Measurements from ENCODE around the gene HES4.

HES4 gene

DNA sequence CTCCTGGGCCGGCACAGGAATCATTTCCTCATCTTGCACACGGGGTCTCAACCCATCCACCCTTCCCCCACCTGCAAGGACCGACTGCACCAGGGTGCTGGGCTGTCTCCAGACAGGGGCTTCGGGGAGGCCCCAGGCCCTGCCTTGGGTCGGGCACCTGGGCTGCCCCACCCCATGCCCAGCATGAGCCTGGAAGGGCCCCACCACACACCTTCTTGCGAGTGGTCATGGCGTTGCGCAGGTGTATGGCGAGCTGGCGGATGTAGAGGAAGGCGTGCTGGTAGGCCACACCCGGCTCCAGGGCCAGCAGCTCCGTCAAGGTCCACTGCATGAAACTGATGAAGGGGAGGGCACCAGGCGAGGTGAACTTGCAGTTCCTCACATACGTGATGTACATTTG, 47.7 kb downstream of the HES4 start:
- H3K4me1 ChIP-seq (ENCODE audit: insufficient read depth, low read length, severe bottlenecking): peaks cover under 1% of the 10 kb centered on the region
- H3K4me3 ChIP-seq (ENCODE audit: low read depth, low read length, poor library complexity, severe bottlenecking): no peak overlapping the region
- no peak overlapping the region for H3K9ac ChIP-seq (ENCODE audit: low read length)
- H3K27me3 ChIP-seq (ENCODE audit: insufficient read depth, low read length): no peaks in the 10 kb centered on the region
- no peaks in the 10 kb centered on the region for H3K79me2 ChIP-seq (ENCODE audit: insufficient read depth, low read length)
- H3F3A ChIP-seq (ENCODE audit: insufficient read depth, low read length): no peaks in the 10 kb centered on the region
- no peak overlapping the region for H3K27ac ChIP-seq (ENCODE audit: low read depth, low read length, poor library complexity, severe bottlenecking)
- peaks cover 98% of the 10 kb centered on the region for H3K36me3 ChIP-seq (ENCODE audit: insufficient read depth, low read length)
- no peaks in the 10 kb centered on the region for H4K20me1 ChIP-seq (ENCODE audit: insufficient read depth, low read length)
- H2AFZ ChIP-seq (ENCODE audit: low read length): no peak overlapping the region
- no peaks in the 10 kb centered on the region for H3K9me3 ChIP-seq (ENCODE audit: low read length)
- H3K4me2 ChIP-seq (ENCODE audit: low read length): no peak overlapping the region
- TF ChIP-seq, protein P1, sequence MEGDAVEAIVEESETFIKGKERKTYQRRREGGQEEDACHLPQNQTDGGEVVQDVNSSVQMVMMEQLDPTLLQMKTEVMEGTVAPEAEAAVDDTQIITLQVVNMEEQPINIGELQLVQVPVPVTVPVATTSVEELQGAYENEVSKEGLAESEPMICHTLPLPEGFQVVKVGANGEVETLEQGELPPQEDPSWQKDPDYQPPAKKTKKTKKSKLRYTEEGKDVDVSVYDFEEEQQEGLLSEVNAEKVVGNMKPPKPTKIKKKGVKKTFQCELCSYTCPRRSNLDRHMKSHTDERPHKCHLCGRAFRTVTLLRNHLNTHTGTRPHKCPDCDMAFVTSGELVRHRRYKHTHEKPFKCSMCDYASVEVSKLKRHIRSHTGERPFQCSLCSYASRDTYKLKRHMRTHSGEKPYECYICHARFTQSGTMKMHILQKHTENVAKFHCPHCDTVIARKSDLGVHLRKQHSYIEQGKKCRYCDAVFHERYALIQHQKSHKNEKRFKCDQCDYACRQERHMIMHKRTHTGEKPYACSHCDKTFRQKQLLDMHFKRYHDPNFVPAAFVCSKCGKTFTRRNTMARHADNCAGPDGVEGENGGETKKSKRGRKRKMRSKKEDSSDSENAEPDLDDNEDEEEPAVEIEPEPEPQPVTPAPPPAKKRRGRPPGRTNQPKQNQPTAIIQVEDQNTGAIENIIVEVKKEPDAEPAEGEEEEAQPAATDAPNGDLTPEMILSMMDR (IDR thresholded peaks at IDR 0.05; ENCODE audit: low read length): no peak
- no peaks in the 10 kb centered on the region for H3K9me2 ChIP-seq (ENCODE audit: low read depth, low read length)

DNA sequence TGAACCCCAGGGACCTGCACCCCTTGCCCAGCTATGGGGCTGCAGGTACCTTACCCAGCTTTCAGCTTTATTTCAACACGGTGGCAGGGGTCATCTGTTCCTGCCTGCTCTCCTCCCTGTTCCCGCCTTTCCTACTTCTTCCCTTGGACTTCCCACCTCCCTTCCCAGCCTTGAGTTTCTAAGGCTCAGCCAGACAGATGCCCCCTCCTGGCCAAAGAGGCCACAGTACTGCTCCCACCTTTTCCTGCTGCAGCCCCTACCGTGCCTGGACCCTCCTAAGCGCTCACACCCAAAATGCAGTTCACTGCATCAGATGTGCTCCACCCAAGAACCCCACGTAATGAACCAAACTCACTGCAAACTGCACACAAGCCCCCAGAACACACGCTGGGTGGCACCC, 48.5 kb downstream of the HES4 start:
- H3K36me3 ChIP-seq (ENCODE audit: insufficient read depth, low read length): peaks cover 99% of the 10 kb centered on the region
- H3K27me3 ChIP-seq (ENCODE audit: insufficient read depth, low read length): no peaks in the 10 kb centered on the region
- TF ChIP-seq, protein P1 (IDR thresholded peaks at IDR 0.05; ENCODE audit: low read length): peak; percentile 28; the same call in 1 of the 2 replicates
- TF ChIP-seq EZH2 (IDR thresholded peaks at IDR 0.05; ENCODE audit: borderline replicate concordance, low read length): no peak
- no peaks in the 10 kb centered on the region for H3K9me3 ChIP-seq (ENCODE audit: low read length)
- H3K9ac ChIP-seq (ENCODE audit: low read length): no peak overlapping the region
- no peaks in the 10 kb centered on the region for H3K4me1 ChIP-seq (ENCODE audit: insufficient read depth, low read length, severe bottlenecking)
- no peak overlapping the region for H3K4me3 ChIP-seq (ENCODE audit: low read depth, low read length, poor library complexity, severe bottlenecking)
- H3K27ac ChIP-seq (ENCODE audit: low read depth, low read length, poor library complexity, severe bottlenecking): no peak overlapping the region
- no peak overlapping the region for H3K4me2 ChIP-seq (ENCODE audit: low read length)
- H4K20me1 ChIP-seq (ENCODE audit: insufficient read depth, low read length): no peaks in the 10 kb centered on the region
- no peaks in the 10 kb centered on the region for H3F3A ChIP-seq (ENCODE audit: insufficient read depth, low read length)
- H3K79me2 ChIP-seq (ENCODE audit: insufficient read depth, low read length): no peaks in the 10 kb centered on the region
- H3K9me2 ChIP-seq (ENCODE audit: low read depth, low read length): no peaks in the 10 kb centered on the region
- no peak overlapping the region for H2AFZ ChIP-seq (ENCODE audit: low read length)

DNA sequence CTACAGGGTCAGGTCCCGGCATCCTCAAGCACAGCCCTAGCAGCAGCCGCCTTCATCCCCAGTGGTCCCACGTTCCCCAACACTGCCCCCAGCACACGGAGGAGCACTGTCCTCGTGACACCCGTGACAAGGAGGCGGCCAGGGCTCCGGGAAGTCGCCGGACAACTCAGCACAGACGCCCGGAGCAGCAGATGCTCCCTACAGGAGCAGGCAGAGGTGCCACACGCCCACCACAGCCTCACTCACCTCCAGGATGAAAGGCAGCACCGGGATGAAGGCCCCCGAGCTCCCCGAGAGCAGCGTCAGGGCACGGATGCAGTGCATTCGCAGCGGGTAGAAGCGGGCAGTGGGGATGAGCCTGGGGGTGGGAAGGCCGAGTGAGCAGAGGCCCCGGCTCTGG, 49.0 kb downstream of the HES4 start:
- Histone ChIP-seq H3K79me2 (ENCODE audit: insufficient read depth, low read length) (no peaks in the 10 kb centered on the region), H3K9me2 (ENCODE audit: low read depth, low read length) (no peaks in the 10 kb centered on the region), H3K36me3 (ENCODE audit: insufficient read depth, low read length) (peaks cover 98% of the 10 kb centered on the region), H3K27me3 (ENCODE audit: insufficient read depth, low read length) (no peaks in the 10 kb centered on the region), H3K27ac (ENCODE audit: low read depth, low read length, poor library complexity, severe bottlenecking) (no peak overlapping the region), H3K9me3 (ENCODE audit: low read length) (no peaks in the 10 kb centered on the region), H3F3A (ENCODE audit: insufficient read depth, low read length) (no peaks in the 10 kb centered on the region), H3K4me1 (ENCODE audit: insufficient read depth, low read length, severe bottlenecking) (no peaks in the 10 kb centered on the region), H2AFZ (ENCODE audit: low read length) (no peak overlapping the region), H3K4me3 (ENCODE audit: low read depth, low read length, poor library complexity, severe bottlenecking) (no peak overlapping the region), H3K9ac (ENCODE audit: low read length) (no peak overlapping the region), H4K20me1 (ENCODE audit: insufficient read depth, low read length) (no peaks in the 10 kb centered on the region), H3K4me2 (ENCODE audit: low read length) (no peak overlapping the region)
- TF ChIP-seq EZH2 (IDR thresholded peaks at IDR 0.05; ENCODE audit: borderline replicate concordance, low read length): no peak
- TF ChIP-seq, protein P1 (IDR thresholded peaks at IDR 0.05; ENCODE audit: low read length): no peak

Data from OCI-LY1 (cell line).